Mammary epithelial cell (primary cell): ENCODE data around the gene PPP1R16B.
"Not testable (repeated sequence)": the region's sequence is repeated elsewhere in the genome, so short reads cannot be mapped to it uniquely, and the experiment has no call there.

Experiments used
- CTCF ChIP-seq, 2 donors: IDR thresholded peaks in 1 of 2; conservative IDR thresholded peaks in 1 of 2; 2 replicates each; pipeline ENCODE4 v1.5.1; 2011 to 2012; ENCODE audit warnings: inconsistent platforms in 2 of 2, low read length in 2 of 2, mild to moderate bottlenecking in 2 of 2, control low read depth in 1 of 2, low read depth in 1 of 2; ENCODE audit not compliant: insufficient read depth in 1 of 2; ENCODE audit errors: extremely low read depth in 1 of 2
- EZH2 ChIP-seq: IDR thresholded peaks from 2 replicates; pipeline ENCODE4 v1.6.1; 2012; ENCODE audit warnings: low read length, inconsistent platforms, borderline replicate concordance

GRCh38 chr20:38859857-38860256, 54.4 kb downstream of the PPP1R16B start:
- not testable (repeated sequence) for TF ChIP-seq CTCF (conservative IDR thresholded peaks at IDR 0.05 in 1 of 2, IDR thresholded peaks at IDR 0.05 in 1 of 2; ENCODE audit: extremely low read depth in 1 of 2, insufficient read depth in 1 of 2, low read depth in 1 of 2, low read length in 2 of 2); EZH2
